ENCODE results near the gene NLRX1.

GRCh38 chr11:119161871-119162270, 6.7 kb upstream of the NLRX1 start:
- TF ChIP-seq, protein P1, sequence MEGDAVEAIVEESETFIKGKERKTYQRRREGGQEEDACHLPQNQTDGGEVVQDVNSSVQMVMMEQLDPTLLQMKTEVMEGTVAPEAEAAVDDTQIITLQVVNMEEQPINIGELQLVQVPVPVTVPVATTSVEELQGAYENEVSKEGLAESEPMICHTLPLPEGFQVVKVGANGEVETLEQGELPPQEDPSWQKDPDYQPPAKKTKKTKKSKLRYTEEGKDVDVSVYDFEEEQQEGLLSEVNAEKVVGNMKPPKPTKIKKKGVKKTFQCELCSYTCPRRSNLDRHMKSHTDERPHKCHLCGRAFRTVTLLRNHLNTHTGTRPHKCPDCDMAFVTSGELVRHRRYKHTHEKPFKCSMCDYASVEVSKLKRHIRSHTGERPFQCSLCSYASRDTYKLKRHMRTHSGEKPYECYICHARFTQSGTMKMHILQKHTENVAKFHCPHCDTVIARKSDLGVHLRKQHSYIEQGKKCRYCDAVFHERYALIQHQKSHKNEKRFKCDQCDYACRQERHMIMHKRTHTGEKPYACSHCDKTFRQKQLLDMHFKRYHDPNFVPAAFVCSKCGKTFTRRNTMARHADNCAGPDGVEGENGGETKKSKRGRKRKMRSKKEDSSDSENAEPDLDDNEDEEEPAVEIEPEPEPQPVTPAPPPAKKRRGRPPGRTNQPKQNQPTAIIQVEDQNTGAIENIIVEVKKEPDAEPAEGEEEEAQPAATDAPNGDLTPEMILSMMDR (IDR thresholded peaks at IDR 0.05; ENCODE audit: low read depth, low read length, poor library complexity, severe bottlenecking), result no peak
- no peak for TF ChIP-seq EZH2phosphoT487 (IDR thresholded peaks at IDR 0.05; ENCODE audit: borderline replicate concordance, low read length)

Measured in DOHH2 (cell line).